Cardiac septum (tissue), 1 donor: ENCODE results near the gene MGAT4A. TPM values are rescaled to one million over a fixed set of nuclear protein-coding genes. Genes with fewer than 3 reads are reported as not detected.

Experiments used
- DNase-seq: peaks from one replicate; pipeline ENCODE4 v3.0.0-alpha.2; 2020; ENCODE audit warnings: low spot score
- intact Hi-C: fragments of 100-400 bp; cut with DNase I; formaldehyde crosslinking; loops from one replicate; pipeline ENCODE4 v1.14.0; 2022
- total RNA-seq: library from RNA; stranded (reverse); fragmentation: NEBNext Ultra II Directional; extraction: Animal tissue kit (Norgen Biotek cat#: 25700); gene quantifications from one replicate; pipeline ENCODE4 v1.2.1, GENCODE V29; 2021
- donor health status: DM: no; HTN: no; CAD: no.

MGAT4A gene
- total RNA-seq, 1 donor from 2014 or later, result 16.3 TPM

- intact Hi-C loops, result no loop called here
These were observed 87.3 kb downstream of the MGAT4A start for GRCh38 chr2:98643496-98644100.

DNA sequence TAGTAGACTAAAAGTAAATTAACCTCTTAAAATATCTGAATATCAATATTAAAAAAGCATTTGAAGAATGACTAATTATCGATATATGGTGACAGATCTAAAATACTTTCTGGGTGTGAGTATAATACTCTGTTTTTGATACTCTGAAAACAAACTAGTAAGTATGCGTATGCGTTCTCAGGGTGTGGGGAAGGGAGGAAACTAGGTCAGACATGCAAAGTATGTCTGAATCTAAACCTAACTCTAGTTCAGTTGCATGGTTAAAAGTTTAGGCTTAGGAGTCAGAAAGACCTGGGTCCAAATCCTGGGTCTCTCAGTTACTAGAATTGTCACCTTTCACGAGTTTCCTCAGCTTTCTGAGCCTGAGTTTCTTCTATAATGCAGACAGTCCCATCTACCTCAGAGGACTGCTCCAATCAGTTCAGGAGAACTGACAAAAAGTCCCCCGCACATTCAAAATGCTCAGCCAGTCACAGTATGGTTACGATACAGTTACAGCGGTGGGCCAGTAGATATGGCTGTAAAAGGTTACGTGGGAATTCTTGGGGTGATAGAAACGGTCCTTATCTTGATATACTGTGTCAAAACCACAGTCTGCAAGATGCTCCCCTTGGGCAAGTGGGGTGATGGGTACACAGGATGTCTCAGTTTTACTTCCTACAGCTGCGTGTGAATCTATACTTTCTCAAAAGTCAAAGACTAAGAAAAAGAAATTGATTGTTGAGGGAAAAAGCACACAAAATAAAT is 93.4 kb downstream of the MGAT4A start:
- intact Hi-C loops, result no loop called here
- DNase-seq, result no peak

More at GRCh38 chr2:98643496-98644100, 87.3 kb downstream of the MGAT4A start:
- DNase-seq, result no peak

GRCh38 chr2:98634406-98635092 is 96.4 kb downstream of the MGAT4A start:
- intact Hi-C loops, result no loop called here
- no peak for DNase-seq

DNA sequence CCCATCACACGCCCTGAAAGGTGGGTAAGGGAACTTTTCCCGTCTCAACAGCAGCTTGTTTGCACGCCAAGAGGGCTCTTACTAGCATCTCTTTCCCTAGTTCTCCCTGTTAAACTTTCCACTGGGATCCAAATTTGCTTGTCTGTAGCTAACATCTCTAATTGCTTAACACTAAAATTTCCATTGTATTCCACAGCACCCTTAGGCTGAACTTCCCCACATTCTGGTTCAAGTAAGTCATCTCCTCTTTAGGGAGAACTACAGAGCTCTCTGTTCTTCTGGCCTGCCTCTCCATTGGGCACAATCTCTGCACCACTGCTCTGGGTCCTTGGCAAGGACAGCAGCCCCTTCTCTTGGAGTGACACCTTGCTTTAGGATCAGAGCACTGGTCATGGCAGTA is 98.6 kb downstream of the MGAT4A start:
- intact Hi-C loops, result no loop called here
- DNase-seq, result no peak

DNA sequence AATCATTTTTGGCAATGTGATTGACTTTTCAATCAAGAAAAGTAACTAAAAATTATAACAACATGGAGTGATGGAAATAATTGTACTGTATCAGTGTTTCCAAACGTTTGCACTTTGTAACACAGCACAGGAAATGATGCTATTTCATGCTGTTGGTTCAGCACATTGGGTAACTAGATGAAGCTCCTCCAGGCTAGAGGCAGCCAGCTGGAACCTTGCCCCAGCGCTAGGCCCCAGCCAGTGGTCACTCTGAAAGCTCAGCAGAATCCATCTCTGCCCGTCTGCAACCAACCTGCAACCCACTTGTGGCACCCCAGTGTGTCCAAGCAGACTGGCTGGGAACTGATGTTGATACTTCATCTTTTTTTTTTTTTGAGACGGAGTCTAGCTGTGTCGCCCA is 107.3 kb downstream of the MGAT4A start:
- DNase-seq, result no peak

GRCh38 chr2:98617149-98617548 is 113.8 kb downstream of the MGAT4A start:
- DNase-seq, result no peak
- intact Hi-C loops, result no loop called here

More for the DNA sequence above, 107.3 kb downstream of the MGAT4A start:
- intact Hi-C loops, result no loop called here

- DNase-seq, result no peak
- intact Hi-C loops, result no loop called here
These were observed 115.5 kb downstream of the MGAT4A start for GRCh38 chr2:98615481-98615880.

DNA sequence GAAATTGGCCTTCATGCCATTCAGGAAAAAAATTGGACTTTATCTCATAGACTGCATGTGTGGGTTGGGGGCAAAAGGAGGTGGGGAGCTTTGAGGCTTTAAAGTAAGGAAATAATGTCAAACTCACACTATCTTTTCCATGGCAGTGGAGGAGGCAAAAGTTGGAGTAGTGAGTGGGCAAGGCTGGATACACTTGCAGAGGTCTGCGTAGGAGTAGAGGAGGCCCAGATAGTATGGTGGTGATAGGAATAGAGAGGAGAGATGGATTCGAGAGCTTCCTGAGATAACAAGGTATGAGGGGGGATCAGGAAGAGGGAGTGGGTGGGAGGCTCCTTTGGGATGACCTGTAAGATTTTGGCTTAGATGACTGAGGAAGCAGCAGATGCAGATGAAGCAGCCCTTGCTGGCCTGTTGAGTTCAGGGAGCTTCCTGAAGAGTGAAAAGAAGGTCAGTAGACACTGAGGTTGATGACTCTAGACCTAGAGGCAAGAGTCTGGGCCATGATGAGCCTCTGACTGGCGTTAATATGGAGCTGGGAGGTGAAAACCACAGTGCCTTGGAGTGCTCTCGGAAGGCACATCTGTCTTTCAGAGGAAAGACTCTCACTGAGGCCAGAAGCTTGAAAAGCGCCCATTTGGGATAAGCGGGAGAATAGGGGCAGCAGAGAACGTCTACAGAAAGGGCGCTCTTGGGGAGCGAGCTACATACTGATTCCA is 116.8 kb downstream of the MGAT4A start:
- intact Hi-C loops, result no loop called here
- no peak for DNase-seq

DNA sequence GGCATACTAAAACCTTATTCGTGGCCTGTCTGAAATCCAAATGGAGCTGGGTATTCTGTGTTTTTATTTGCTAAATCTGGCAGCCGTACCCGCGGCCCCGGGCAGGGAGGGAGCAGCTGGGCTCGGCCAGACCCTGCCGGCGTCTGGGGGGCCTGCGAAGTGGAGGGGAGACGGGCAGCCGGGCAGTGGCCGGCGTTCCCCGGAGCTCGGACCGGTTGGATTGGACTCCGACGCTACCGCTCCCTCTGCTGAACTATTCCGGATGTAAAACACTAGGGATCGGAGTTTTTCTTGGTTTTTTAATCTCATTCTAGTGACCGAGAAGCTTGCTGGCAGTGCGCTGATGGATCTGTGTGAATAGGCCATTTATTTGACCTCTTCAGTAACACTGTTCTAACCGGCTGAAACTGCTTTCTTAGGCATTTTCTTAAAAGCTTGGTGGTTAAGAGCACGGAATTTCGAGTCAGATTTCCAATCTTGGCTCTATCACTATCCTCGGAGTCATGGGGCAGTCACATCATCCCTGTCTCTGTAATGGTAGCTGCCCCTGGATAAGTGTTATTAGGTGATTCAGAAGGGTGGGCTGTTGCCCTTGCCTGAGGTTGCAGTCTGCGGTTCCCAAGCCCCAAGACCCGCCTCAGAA is 121.8 kb downstream of the MGAT4A start:
- intact Hi-C loops, result loop anchor here (5.0 to 10.0 kb wide), 2 partner anchors 47 to 164 kb away; partner anchors contain the start of gene INPP4A
- no peak for DNase-seq

DNA sequence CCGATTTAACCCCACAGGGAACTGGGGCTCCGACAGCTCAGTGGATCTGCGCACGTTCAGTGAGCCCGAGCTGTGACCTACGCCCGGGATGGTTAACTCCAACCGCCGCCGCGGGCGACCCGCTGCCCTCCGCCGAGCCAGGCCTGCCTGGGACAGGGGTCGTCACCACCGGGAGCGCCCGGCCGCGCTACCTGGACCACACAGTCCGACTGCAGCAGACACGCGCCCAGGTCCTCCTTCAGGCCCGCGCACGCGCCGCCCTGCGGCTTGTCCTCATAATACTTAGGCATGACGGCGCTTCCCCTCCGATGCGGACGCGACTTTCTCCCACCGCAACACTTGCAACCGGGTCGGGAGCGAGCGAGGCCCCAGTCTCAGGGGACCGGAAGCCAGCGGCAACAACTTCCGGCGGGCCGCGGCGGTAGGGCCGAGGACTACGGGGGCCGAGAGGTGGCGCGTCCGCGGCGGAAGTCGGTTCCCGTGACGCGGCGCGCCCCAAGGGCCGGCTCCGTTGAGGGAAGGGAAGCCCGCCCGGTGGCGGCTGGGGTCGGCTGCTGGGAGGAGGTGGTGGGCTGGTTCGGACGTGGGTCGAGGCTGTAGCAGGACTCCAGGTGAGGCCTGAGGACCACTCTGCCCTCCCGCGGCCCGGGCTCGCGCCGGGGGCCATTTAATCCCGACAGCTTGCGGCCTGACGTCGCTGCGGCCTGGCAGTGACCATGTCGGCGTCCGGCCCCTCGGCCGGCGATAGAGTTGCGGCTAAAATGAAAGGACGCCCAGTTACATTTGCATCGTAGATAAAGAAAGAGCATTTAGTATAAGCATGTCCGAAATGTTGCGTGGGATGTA is 122.6 kb downstream of the MGAT4A start, which contains the start of the genes COA5 and UNC50:
COA5 (minus strand) TSS at position 397 of the 846 bp plus-strand sequence; CDS start at position 290, 107 bp downstream.
UNC50 (plus strand) TSS at position 474 of the 846 bp plus-strand sequence. CDS start 1,171 bp downstream, outside the sequence.
- peak; percentile 95 for DNase-seq
- intact Hi-C loops, result loop anchor here (5.0 to 10.0 kb wide), 2 partner anchors 46 to 164 kb away; partner anchors contain the start of gene INPP4A

DNA sequence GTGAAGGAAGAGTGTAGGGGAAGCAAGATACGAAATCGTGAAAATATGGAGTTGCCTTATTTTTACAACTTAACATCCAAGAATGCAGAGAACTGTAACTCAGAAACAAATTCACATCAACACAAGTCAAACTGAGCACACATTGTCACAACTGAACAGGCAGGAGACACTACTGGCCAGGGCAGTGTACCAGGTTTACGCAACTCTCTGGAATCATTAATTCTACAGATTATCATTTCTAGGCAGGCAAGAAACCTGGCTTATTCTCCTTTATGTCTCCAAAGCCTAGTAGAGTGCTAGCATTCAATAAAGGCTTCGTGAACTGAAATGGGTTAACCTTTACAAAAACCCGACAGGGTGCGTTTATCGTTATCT is 123.2 kb downstream of the MGAT4A start:
- no peak for DNase-seq
- intact Hi-C loops, result loop anchor here (5.0 to 10.0 kb wide), 2 partner anchors 45 to 163 kb away; partner anchors contain the start of gene INPP4A

DNA sequence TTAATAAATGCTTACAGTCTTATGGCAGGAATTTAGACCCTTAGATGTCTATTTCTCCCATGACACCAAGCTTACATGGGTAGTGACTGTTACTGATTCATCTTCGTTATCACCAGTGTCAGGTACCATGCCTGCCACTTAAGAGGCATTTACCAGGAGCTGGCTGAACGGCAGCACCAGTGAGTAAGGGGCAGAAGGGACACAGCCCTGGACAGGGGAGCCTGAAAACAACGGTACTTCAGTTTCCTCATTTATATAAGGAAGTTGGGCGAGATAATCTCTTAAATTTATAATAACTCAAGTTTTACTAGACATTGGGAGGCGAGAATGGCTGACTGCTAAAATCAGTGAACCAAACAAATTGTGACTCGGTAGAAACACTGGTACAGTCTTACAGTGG is 123.8 kb downstream of the MGAT4A start:
- intact Hi-C loops, result loop anchor here (5.0 to 10.0 kb wide), 2 partner anchors 45 to 162 kb away; partner anchors contain the start of gene INPP4A
- no peak for DNase-seq

- DNase-seq, result no peak
- intact Hi-C loops, result loop anchor here (5.0 to 10.0 kb wide), 2 partner anchors 44 to 162 kb away; partner anchors contain the start of gene INPP4A
These were observed 124.5 kb downstream of the MGAT4A start for GRCh38 chr2:98606431-98606830.

- intact Hi-C loops, result loop anchor here (5.0 to 10.0 kb wide), 2 partner anchors 43 to 160 kb away; partner anchors contain the start of gene INPP4A
- DNase-seq, result no peak
These were observed 125.9 kb downstream of the MGAT4A start for GRCh38 chr2:98605076-98605475.

DNA sequence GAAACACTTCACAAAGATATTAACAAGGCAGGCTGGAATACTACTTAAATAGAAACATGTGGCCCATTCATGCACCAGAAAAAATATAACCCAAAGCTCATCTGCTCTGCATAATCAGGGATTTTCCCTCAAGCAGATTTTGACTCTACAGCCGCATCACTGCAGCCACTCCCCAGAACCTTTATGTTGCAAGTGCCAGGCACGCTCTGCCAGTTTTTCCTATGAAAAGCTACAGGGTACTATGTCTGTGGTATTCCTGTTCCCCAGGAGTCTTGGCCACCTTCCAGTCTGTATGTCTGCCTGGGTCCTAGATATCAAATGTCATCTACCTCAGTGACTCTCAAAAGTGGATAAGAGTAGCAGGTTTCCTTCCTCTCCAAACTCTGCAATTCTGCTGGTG is 126.4 kb downstream of the MGAT4A start:
- intact Hi-C loops, result loop anchor here (5.0 to 10.0 kb wide), 2 partner anchors 160 to 192 kb away; partner anchors contain the start of gene INPP4A
- no peak for DNase-seq

GRCh38 chr2:98601532-98602132 is 129.3 kb downstream of the MGAT4A start:
- intact Hi-C loops, result loop anchor here (5.0 to 10.0 kb wide), 2 partner anchors 157 to 189 kb away; partner anchors contain the start of gene INPP4A
- DNase-seq, result no peak

DNA sequence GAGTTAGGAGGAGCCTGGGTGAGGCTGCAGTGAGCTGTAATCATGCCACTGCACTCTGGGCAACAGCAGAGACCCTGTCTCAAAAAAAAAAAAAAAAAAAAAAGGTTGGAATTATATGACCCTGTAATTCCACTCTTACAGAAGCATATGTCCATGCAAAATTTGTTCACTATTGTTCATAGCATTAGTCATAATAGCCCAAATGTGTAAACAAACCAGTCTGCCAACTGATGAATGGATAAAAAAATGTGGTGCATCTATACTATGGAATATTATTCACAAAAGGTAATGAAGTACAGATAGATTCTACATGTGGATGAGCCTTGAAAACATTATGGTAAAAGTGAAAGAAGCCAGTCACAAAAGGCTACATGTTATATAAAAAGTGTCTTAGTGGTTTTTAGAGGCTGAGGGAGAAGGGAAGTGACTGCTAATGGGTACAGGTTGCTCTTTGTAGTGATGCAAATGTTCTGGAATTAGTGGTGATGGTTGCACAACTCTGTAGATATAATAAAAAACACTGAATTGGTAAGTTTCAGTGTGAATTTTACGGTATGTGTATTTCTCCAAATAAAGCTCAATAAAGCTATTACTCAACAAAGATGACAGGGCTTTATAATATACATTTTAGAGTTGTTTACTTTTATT is 132.0 kb downstream of the MGAT4A start:
- intact Hi-C loops, result no loop called here
- DNase-seq, result no peak
